Mucosa of descending colon (tissue), 3 donors: ENCODE results near the gene GPR157. TPM values are rescaled to one million over a fixed set of nuclear protein-coding genes. Genes with fewer than 3 reads are reported as not detected.

ENCODE experiments used
- ATAC-seq: fragments of 200-7000 bp; cut with Tn5 transposase; one replicate; pipeline ENCODE4 v1.9.1; 2020; ENCODE audit warnings: mild to moderate bottlenecking, moderate library complexity
- DNase-seq, 3 donors: peaks; one replicate each; pipeline ENCODE4 v3.0.0-alpha.2; 2020
- H3K36me3 ChIP-seq: fragments of 200-600 bp; one replicate; pipeline ENCODE4 v1.8.0; 2021; ENCODE audit warnings: low read depth, mild to moderate bottlenecking
- H3K4me1 ChIP-seq: fragments of 200-600 bp; one replicate; pipeline ENCODE4 v1.8.0; 2021; ENCODE audit warnings: low read depth, mild to moderate bottlenecking
- H3K4me3 ChIP-seq: fragments of 200-600 bp; one replicate; pipeline ENCODE4 v1.8.0; 2021; ENCODE audit warnings: mild to moderate bottlenecking
- H3K9me3 ChIP-seq: fragments of 200-600 bp; one replicate; pipeline ENCODE4 v1.8.0; 2021; ENCODE audit warnings: mild to moderate bottlenecking
- intact Hi-C, 2 donors: fragments of 100-400 bp; cut with DNase I in 1 of 2; cut with micrococcal nuclease in 1 of 2; formaldehyde crosslinking; loops; one replicate each; pipeline versions ENCODE4 v1.11.0 to v1.11.1; 2022; cut with DNase I, micrococcal nuclease
- total RNA-seq, 3 donors: library from RNA; stranded (reverse); fragmentation: NEBNext Ultra II Directional in 2 of 3; extraction: Animal tissue kit (Norgen Biotek cat#: 25700) in 2 of 3; gene quantifications; one replicate each; pipeline versions ENCODE4 v1.2.1 to v1.2.4, GENCODE V29; 2021 to 2023
- TF ChIP-seq, protein P1 (sequence below): fragments of 200-600 bp; IDR thresholded peaks from one replicate; pipeline ENCODE4 v1.8.0; 2022; ENCODE audit warnings: antibody characterized with exemption, mild to moderate bottlenecking
- donor health status: DM: no; HTN: no; CAD: no; lungs with moderate emphysema.
- donor health status: DM: no; HTN: no; CAD: no.
- donor health status: DM: no; HTN: yes; CAD: no.

Gene GPR157
- total RNA-seq, 3 donors from 2014 or later = 7.0 to 8.7 (median 8.1) TPM

DNA sequence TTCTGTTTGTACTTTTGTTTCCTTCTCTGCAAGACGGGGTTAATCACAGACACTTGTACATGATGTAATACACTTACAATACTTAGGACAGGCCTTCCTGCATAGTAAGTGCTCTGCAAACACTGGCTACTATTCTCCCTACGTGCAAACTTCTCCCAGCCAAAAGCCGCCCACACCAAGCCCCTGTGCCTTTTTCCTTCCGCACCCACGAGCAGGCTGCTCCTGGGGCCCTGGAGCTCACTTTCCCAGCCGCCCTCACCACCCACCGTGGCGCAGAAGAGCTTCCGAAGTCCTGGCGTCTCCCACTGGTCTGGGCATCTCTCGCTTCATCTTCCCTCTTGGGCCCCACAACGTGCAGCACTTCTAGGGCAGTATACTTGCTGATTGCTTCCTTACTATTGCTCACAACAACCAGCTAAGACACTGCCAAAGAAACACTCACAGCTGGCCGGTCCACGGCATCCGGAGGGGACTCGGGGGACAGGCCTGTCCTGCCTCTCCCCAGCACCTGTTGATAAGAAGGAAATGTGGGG, 22.5 kb upstream of the GPR157 start:
- ATAC-seq = no peak
- TF ChIP-seq, protein P1, sequence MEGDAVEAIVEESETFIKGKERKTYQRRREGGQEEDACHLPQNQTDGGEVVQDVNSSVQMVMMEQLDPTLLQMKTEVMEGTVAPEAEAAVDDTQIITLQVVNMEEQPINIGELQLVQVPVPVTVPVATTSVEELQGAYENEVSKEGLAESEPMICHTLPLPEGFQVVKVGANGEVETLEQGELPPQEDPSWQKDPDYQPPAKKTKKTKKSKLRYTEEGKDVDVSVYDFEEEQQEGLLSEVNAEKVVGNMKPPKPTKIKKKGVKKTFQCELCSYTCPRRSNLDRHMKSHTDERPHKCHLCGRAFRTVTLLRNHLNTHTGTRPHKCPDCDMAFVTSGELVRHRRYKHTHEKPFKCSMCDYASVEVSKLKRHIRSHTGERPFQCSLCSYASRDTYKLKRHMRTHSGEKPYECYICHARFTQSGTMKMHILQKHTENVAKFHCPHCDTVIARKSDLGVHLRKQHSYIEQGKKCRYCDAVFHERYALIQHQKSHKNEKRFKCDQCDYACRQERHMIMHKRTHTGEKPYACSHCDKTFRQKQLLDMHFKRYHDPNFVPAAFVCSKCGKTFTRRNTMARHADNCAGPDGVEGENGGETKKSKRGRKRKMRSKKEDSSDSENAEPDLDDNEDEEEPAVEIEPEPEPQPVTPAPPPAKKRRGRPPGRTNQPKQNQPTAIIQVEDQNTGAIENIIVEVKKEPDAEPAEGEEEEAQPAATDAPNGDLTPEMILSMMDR = no peak
- no peak for DNase-seq
- no peaks in the 10 kb centered on the region for H3K9me3 ChIP-seq
- no peaks in the 10 kb centered on the region for H3K4me1 ChIP-seq
- H3K36me3 ChIP-seq = no peaks in the 10 kb centered on the region
- intact Hi-C loops = no loop called here
- no peak overlapping the region for H3K4me3 ChIP-seq

DNA sequence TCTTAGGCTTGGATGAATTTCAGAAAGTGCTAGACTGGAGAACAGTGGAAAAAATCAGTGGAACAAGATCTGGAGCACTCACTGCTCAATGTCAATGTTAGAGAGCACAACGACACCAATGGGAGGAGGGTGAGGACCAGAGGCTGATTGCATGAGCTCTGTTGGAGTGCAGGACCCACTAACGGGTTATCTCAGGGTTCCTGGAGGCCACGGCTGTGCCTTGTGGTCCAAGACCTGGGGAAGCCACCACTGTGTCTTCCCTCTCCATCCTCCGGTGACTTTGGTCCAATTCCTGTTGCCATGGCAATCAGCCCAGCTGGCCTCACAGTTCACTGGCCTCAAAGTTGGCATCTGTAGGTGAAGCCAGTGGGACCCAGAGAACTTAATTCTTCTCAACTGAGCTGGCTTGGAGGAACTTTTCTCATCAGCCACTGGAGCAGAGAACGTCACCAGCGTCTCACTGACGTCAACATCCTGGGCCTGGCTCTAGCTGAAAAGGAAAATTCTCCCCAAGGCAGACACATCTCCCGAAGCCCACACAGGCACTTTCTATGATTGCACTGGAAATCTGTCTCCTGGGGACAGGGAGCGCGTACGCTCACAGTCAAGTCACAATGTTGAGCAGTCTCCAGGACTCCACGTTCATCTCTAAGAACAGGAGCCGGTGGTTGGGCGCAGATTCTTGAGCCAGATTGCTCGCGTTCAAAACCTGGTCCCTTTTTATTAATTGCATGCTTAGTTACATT, 21.9 kb upstream of the GPR157 start:
- DNase-seq (no peak), ATAC-seq (no peak)
- no peaks in the 10 kb centered on the region for H3K4me1 ChIP-seq
- H3K4me3 ChIP-seq = no peak overlapping the region
- no peaks in the 10 kb centered on the region for H3K9me3 ChIP-seq
- TF ChIP-seq, protein P1 = no peak
- intact Hi-C loops = no loop called here
- H3K36me3 ChIP-seq = no peaks in the 10 kb centered on the region

GRCh38 chr1:9149837-9150581, 21.1 kb upstream of the GPR157 start:
- H3K9me3 ChIP-seq = no peaks in the 10 kb centered on the region
- no peaks in the 10 kb centered on the region for H3K4me1 ChIP-seq
- no peak for DNase-seq
- no peak for ATAC-seq
- no peaks in the 10 kb centered on the region for H3K36me3 ChIP-seq
- no peak overlapping the region for H3K4me3 ChIP-seq
- TF ChIP-seq, protein P1 = no peak
- intact Hi-C loops = no loop called here

DNA sequence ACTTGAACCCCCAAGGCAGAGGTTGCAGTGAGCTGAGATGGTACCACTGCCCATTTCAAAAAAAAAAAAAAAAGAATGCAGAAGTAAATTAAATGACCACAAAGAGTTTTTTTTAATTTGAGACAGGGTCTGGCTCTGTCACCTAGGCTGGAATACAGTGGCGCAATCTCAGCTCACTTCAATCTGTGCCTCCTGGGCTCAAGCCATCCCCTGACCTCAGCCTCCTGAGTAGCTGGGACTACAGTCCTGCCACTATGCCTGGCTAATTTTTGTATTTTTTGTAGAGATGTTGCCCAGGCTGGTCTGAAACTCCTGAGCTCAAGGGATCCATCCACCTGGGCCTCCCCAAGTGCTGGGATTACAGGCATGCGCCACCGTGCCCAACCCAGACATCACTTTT, 20.2 kb upstream of the GPR157 start:
- TF ChIP-seq, protein P1 = no peak
- Histone ChIP-seq H3K36me3 (no peaks in the 10 kb centered on the region), H3K4me1 (no peaks in the 10 kb centered on the region), H3K4me3 (no peak overlapping the region), H3K9me3 (no peaks in the 10 kb centered on the region)
- DNase-seq (no peak), ATAC-seq (no peak)
- intact Hi-C loops = no loop called here

- ATAC-seq (no peak), DNase-seq (no peak)
- intact Hi-C loops = no loop called here
- Histone ChIP-seq H3K4me1 (no peaks in the 10 kb centered on the region), H3K9me3 (no peaks in the 10 kb centered on the region), H3K36me3 (no peaks in the 10 kb centered on the region), H3K4me3 (no peak overlapping the region)
- TF ChIP-seq, protein P1 = no peak
These were observed 17.3 kb upstream of the GPR157 start for GRCh38 chr1:9146156-9146555.
